Calu3 (cell line): ENCODE results near the gene CFAP73. TPM values are rescaled to one million over a fixed set of nuclear protein-coding genes. Genes with fewer than 3 reads are reported as not detected.

ENCODE experiments used
- BruUV-seq: library from RNA; stranded (reverse); fragments of 400-500 nt; replicated peaks from 2 replicates; lab custom pipeline; 2021; lab: Mats Ljungman, UMichigan
- CTCF ChIA-PET: fragments of 300-600 bp; sonication (Branson Sonifier 250); formaldehyde crosslinking; loops from one replicate; lab custom pipeline; 2022; ENCODE audit warnings: antibody characterized with exemption; lab: Charles Lee
- DNase-seq: peaks from one replicate; pipeline ENCODE4 v3.0.0; 2022
- H3K27ac Mint-ChIP-seq: one replicate; pipeline ENCODE4 v1.8.0; 2022; ENCODE audit warnings: mixed read lengths; ENCODE audit not compliant: unreplicated experiment
- H3K27me3 Mint-ChIP-seq: one replicate; pipeline ENCODE4 v1.8.0; 2022; ENCODE audit warnings: mixed read lengths; ENCODE audit not compliant: unreplicated experiment
- H3K36me3 Mint-ChIP-seq: one replicate; pipeline ENCODE4 v1.8.0; 2022; ENCODE audit warnings: mild to moderate bottlenecking, moderate library complexity, mixed read lengths; ENCODE audit not compliant: insufficient read depth, unreplicated experiment
- H3K4me1 Mint-ChIP-seq: one replicate; pipeline ENCODE4 v1.8.0; 2022; ENCODE audit warnings: mild to moderate bottlenecking, low read depth, mixed read lengths; ENCODE audit not compliant: unreplicated experiment
- H3K4me3 Mint-ChIP-seq: one replicate; pipeline ENCODE4 v1.8.0; 2022; ENCODE audit warnings: mild to moderate bottlenecking, low read depth, moderate library complexity, mixed read lengths; ENCODE audit not compliant: unreplicated experiment
- H3K9me3 Mint-ChIP-seq: one replicate; pipeline ENCODE4 v1.8.0; 2022; ENCODE audit warnings: low read depth, mixed read lengths; ENCODE audit not compliant: unreplicated experiment
- CTCF ChIP-seq: fragments of 200-600 bp; IDR thresholded peaks from one replicate; pipeline ENCODE4 v1.8.0; 2022; ENCODE audit warnings: antibody characterized with exemption; ENCODE audit not compliant: unreplicated experiment
- intact Hi-C: fragments of 100-400 bp; cut with micrococcal nuclease; formaldehyde crosslinking; loops from one replicate; pipeline ENCODE4 v1.10.0; 2022; ENCODE audit not compliant: unreplicated experiment
- total RNA-seq: library from RNA; stranded (reverse); gene quantifications from 2 replicates; pipeline ENCODE4 v1.2.3, GENCODE V29; 2022

The CFAP73 gene
- total RNA-seq, 1 experiment from 2014 or later = 3.2 TPM

GRCh38 chr12:113103756-113104450 is 45.6 kb upstream of the CFAP73 start:
- Mint-ChIP-seq H3K27ac (no peak overlapping the region), H3K4me3 (no peak overlapping the region), H3K9me3 (no peaks in the 10 kb centered on the region), H3K36me3 (peaks cover 72% of the 10 kb centered on the region), H3K4me1 (peaks cover 7% of the 10 kb centered on the region), H3K27me3 (no peaks in the 10 kb centered on the region)
- CTCF ChIA-PET = interaction anchor here (0.6 kb wide), 2 partner anchors 9 to 12 kb away, joined by 3 to 8 read pairs; no protein-coding TSS in a partner anchor
- no peak for TF ChIP-seq CTCF
- intact Hi-C loops = no loop called here
- DNase-seq = no peak
- BruUV-seq = no TSS peak

- Mint-ChIP-seq H3K27me3 (no peaks in the 10 kb centered on the region), H3K4me3 (no peak overlapping the region), H3K9me3 (no peaks in the 10 kb centered on the region), H3K27ac (no peak overlapping the region), H3K36me3 (peaks cover 74% of the 10 kb centered on the region), H3K4me1 (no peaks in the 10 kb centered on the region)
- intact Hi-C loops = no loop called here
- no peak for TF ChIP-seq CTCF
- no peak for DNase-seq
- CTCF ChIA-PET = no interaction called here
- no TSS peak for BruUV-seq
Observed at GRCh38 chr12:113104953-113105510, 44.5 kb upstream of the CFAP73 start.

GRCh38 chr12:113105606-113106271 is 43.8 kb upstream of the CFAP73 start:
- CTCF ChIA-PET = no interaction called here
- intact Hi-C loops = no loop called here

GRCh38 chr12:113106361-113106760 is 43.2 kb upstream of the CFAP73 start:
- H3K27ac Mint-ChIP-seq = no peak overlapping the region

More at GRCh38 chr12:113105606-113106271, 43.8 kb upstream of the CFAP73 start:
- H3K27ac Mint-ChIP-seq = no peak overlapping the region
- no peak for DNase-seq
- H3K4me1 Mint-ChIP-seq = no peaks in the 10 kb centered on the region
- H3K27me3 Mint-ChIP-seq = no peaks in the 10 kb centered on the region
- H3K4me3 Mint-ChIP-seq = no peak overlapping the region
- peaks cover 73% of the 10 kb centered on the region for H3K36me3 Mint-ChIP-seq
- no peaks in the 10 kb centered on the region for H3K9me3 Mint-ChIP-seq
- no peak for TF ChIP-seq CTCF
- no TSS peak for BruUV-seq

More at GRCh38 chr12:113106361-113106760, 43.2 kb upstream of the CFAP73 start:
- no peak for TF ChIP-seq CTCF
- Mint-ChIP-seq H3K36me3 (peaks cover 69% of the 10 kb centered on the region), H3K27me3 (no peaks in the 10 kb centered on the region), H3K4me1 (no peaks in the 10 kb centered on the region), H3K4me3 (no peak overlapping the region), H3K9me3 (no peaks in the 10 kb centered on the region)
- CTCF ChIA-PET = interaction anchor here (1.2 kb wide), 1 partner anchor 60 kb away, joined by 3 read pairs; no protein-coding TSS in a partner anchor
- intact Hi-C loops = no loop called here
- DNase-seq = no peak
- BruUV-seq = no TSS peak
